DOHH2 (cell line): ENCODE results near the gene PLXNA3.

Source experiments
- EZH2phosphoT487 ChIP-seq: fragments of 200-600 bp; sonication (generic); IDR thresholded peaks from 2 replicates; pipeline ENCODE4 v1.6.1; 2017; ENCODE audit warnings: borderline replicate concordance, mild to moderate bottlenecking, antibody characterized with exemption, low read length, moderate library complexity, mixed read lengths
- TF ChIP-seq, protein P1 (sequence below): fragments of 200-600 bp; sonication (generic); IDR thresholded peaks from one replicate; pipeline ENCODE4 v1.5.1; 2014; ENCODE audit warnings: antibody characterized with exemption, mild to moderate bottlenecking, low read depth, low read length; ENCODE audit not compliant: poor library complexity, severe bottlenecking

DNA sequence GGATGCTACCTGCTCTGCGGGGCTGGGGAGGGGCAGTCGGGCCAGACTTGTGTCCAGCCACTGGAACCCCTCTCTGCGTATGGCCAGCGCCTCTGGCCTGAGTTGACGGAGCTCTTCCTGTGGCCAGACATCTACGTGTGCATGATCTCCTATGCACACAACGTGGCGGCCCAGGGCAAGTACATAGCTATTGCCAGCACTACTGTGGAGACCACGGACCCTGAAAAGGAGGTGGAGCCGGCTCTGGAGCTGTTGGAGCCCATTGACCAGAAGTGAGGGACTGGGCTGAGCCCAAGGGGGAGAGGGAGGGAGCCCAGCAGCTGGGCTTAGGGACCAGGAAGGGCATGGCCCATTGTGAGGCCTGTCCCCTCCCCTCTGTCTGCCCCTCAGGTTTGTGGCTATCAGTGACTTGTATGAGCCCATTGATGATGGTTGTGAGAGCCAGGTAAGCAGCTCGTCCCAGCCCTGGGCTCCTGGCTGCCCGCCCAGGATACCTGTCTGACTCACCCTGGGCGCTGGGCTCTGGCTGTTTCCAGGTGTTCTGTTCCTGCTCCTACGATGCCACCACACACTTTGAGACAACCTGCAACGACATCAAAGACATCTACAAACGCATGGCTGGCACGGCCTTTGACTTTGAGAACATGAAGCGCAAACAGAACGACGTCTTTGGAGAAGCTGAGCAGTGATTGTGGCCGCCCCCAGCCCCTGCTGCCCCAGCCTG, 15.9 kb upstream of the PLXNA3 start:
- TF ChIP-seq, protein P1, sequence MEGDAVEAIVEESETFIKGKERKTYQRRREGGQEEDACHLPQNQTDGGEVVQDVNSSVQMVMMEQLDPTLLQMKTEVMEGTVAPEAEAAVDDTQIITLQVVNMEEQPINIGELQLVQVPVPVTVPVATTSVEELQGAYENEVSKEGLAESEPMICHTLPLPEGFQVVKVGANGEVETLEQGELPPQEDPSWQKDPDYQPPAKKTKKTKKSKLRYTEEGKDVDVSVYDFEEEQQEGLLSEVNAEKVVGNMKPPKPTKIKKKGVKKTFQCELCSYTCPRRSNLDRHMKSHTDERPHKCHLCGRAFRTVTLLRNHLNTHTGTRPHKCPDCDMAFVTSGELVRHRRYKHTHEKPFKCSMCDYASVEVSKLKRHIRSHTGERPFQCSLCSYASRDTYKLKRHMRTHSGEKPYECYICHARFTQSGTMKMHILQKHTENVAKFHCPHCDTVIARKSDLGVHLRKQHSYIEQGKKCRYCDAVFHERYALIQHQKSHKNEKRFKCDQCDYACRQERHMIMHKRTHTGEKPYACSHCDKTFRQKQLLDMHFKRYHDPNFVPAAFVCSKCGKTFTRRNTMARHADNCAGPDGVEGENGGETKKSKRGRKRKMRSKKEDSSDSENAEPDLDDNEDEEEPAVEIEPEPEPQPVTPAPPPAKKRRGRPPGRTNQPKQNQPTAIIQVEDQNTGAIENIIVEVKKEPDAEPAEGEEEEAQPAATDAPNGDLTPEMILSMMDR, result no peak
- no peak for TF ChIP-seq EZH2phosphoT487
